ENCODE measurements around the gene SWT1. TPM values are rescaled to one million over a fixed set of nuclear protein-coding genes. Genes with fewer than 3 reads are reported as not detected.

Gene SWT1
- total and polyA plus RNA-seq, 4 experiments from 2014 or later = 5.8 to 10.6 (median 7.8) TPM

DNA sequence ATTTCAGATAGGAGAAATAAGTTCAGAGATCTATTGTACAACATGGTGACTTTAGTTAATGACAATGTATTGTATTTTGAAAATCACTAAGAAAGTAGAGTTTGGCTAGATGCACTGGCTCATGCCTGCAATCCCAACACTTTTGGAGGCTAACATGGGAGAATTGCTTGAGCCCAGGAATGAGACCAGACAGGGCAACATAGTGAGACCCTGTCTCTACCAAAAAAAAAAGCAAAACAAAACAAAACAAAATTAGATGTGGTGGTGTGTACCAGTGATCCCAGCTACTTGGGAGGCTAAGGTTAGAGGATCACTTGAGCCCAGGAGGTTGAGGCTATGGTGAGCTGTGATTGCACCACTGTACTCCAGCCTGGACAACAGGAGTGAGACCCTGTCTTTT is 132.9 kb downstream of the SWT1 start:
- Histone ChIP-seq H3K9me3 (ENCODE audit: control insufficient read depth in 1 of 2, low read length in 2 of 2) (no peaks in the 10 kb centered on the region), H3K4me3 (ENCODE audit: low read length in 2 of 2) (no peak overlapping the region), H3K27ac (ENCODE audit: low read depth, low read length) (no peak overlapping the region), H3K4me1 (ENCODE audit: insufficient read depth, low read length) (peaks cover 16% of the 10 kb centered on the region), H3K36me3 (ENCODE audit: insufficient read depth, low read length) (no peaks in the 10 kb centered on the region), H3K27me3 (ENCODE audit: insufficient read depth, low read length) (no peaks in the 10 kb centered on the region)
- Mint-ChIP-seq H3K9me3 (peaks cover 0 to 4% (median 0%) of the 10 kb centered on the region in 8 donors), H3K36me3 (peaks cover 25 to 28% of the 10 kb centered on the region in 2 donors), H3K27ac (peak overlapping the region in 3 of 7 donors; percentile 32 to 65 (median 43)), H3K4me3 (peak overlapping the region in 1 of 8 donors; percentile 12), H3K27me3 (no peaks in the 10 kb centered on the region), H3K4me1 (peaks cover 19 to 43% (median 24%) of the 10 kb centered on the region in 4 donors)
- DNase-seq = no peak
- POLR2A ChIA-PET (ENCODE audit: partially characterized antibody) = interaction anchor here (1.5 to 4.9 kb wide), 3 partner anchors 9 to 51 kb away, joined by 4 to 47 read pairs (median 27); partner anchors contain the start of gene IVNS1ABP
- intact Hi-C loops (cut with micrococcal nuclease) = no loop called here
- CTCF ChIA-PET (ENCODE audit: partially characterized antibody) = interaction anchor here (4.2 to 4.5 kb wide), 2 partner anchors 9 to 51 kb away, joined by 22 read pairs; no protein-coding TSS in a partner anchor

DNA sequence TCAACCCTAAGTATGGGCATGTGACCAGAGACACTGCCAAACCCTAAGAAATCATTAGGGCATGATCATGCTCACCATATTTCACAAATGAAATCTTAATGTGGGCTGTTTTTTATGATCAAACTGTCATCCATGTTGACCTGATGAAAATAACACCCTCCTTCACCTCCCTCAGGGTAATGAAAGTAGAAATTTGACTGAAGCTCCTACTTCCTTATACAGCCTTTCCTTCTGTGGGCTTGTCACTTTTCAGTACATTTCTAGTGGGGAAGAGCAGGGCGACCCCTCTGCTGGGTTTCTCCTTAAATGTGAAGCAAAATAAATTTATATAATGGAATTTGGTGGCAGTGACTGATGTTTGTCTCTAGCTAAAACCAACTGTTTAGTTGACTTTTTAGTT is 134.2 kb downstream of the SWT1 start:
- Histone ChIP-seq H3K36me3 (ENCODE audit: insufficient read depth, low read length) (peaks cover 1% of the 10 kb centered on the region), H3K9me3 (ENCODE audit: control insufficient read depth in 1 of 2, low read length in 2 of 2) (no peaks in the 10 kb centered on the region), H3K27me3 (ENCODE audit: insufficient read depth, low read length) (no peaks in the 10 kb centered on the region), H3K27ac (ENCODE audit: low read depth, low read length) (no peak overlapping the region), H3K4me3 (ENCODE audit: low read length in 2 of 2) (no peak overlapping the region), H3K4me1 (ENCODE audit: insufficient read depth, low read length) (peaks cover 7% of the 10 kb centered on the region)
- intact Hi-C loops (cut with micrococcal nuclease) = no loop called here
- ChIA-PET POLR2A (ENCODE audit: partially characterized antibody) (interaction anchor here (0.7 to 4.9 kb wide), 6 partner anchors 11 to 53 kb away, joined by 3 to 47 read pairs (median 4); partner anchors contain the start of gene IVNS1ABP), CTCF (ENCODE audit: partially characterized antibody) (interaction anchor here (4.2 to 4.5 kb wide), 2 partner anchors 10 to 53 kb away, joined by 22 read pairs; no protein-coding TSS in a partner anchor)
- H3K4me3 Mint-ChIP-seq = no peak overlapping the region
- no peak for DNase-seq
- peaks cover 37 to 41% of the 10 kb centered on the region in 2 donors for H3K36me3 Mint-ChIP-seq
- peak overlapping the region in 4 of 7 donors; percentile 27 to 60 (median 38) for H3K27ac Mint-ChIP-seq
- H3K9me3 Mint-ChIP-seq = peaks cover 0 to 4% (median 0%) of the 10 kb centered on the region in 8 donors
- H3K27me3 Mint-ChIP-seq = no peaks in the 10 kb centered on the region
- peaks cover 7 to 32% (median 18%) of the 10 kb centered on the region in 4 donors for H3K4me1 Mint-ChIP-seq

DNA sequence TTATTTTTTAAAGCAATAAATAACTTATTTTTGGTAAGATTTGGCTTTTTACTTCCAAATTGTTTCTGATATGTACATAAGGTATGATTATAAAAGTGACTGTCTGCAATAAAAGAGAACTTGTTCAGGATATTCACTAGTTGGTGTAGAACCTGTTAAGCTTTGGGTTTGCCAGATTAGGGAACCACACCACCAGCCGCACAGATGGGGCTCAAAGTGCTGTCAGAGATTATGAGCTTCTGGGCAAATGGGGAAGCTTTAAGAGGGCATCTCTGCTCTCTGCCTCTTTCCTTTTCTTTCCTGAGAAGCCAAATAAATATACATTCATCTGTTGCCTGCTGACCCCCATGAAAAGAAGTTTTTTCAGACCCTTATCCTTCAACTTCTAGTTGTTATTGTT is 134.7 kb downstream of the SWT1 start:
- POLR2A ChIA-PET (ENCODE audit: partially characterized antibody) = interaction anchor here (1.0 to 4.9 kb wide), 6 partner anchors 11 to 53 kb away, joined by 3 to 47 read pairs (median 4); partner anchors contain the start of gene IVNS1ABP
- Mint-ChIP-seq H3K27me3 (no peaks in the 10 kb centered on the region), H3K27ac (peak overlapping the region in 4 of 7 donors; percentile 22 to 88 (median 70)), H3K4me3 (no peak overlapping the region), H3K9me3 (peaks cover 0 to 4% (median 0%) of the 10 kb centered on the region in 8 donors), H3K36me3 (peaks cover 42% of the 10 kb centered on the region in 2 donors), H3K4me1 (peaks cover 7 to 32% (median 17%) of the 10 kb centered on the region in 4 donors)
- Histone ChIP-seq H3K4me1 (ENCODE audit: insufficient read depth, low read length) (peaks cover 7% of the 10 kb centered on the region), H3K27ac (ENCODE audit: low read depth, low read length) (no peak overlapping the region), H3K27me3 (ENCODE audit: insufficient read depth, low read length) (no peaks in the 10 kb centered on the region), H3K9me3 (ENCODE audit: control insufficient read depth in 1 of 2, low read length in 2 of 2) (no peaks in the 10 kb centered on the region), H3K36me3 (ENCODE audit: insufficient read depth, low read length) (peaks cover 6% of the 10 kb centered on the region), H3K4me3 (ENCODE audit: low read length in 2 of 2) (no peak overlapping the region)
- intact Hi-C loops (cut with micrococcal nuclease) = no loop called here
- DNase-seq = no peak
- CTCF ChIA-PET (ENCODE audit: partially characterized antibody) = interaction anchor here (0.7 to 4.5 kb wide), 5 partner anchors 10 to 253 kb away, joined by 3 to 22 read pairs (median 4); partner anchors contain the start of gene IVNS1ABP

DNA sequence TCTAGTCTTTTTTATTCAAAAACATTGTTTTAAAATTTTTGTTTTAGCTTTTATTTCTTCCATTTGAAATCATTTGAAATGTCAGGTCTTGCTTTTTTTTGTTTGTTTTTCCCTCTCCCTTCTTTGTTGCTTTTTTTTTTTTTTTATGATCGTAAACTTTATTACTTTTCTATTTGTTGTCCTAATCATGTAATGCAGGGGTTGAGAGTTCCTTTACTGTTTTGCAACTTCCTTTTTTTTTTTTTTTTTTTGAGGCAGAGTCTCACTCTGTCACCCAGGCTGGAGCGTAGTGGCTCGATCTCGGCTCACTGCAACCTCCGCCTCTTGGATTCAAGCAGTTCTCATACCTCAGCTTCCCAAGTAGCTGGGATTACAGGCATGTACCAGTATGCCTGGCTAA is 135.3 kb downstream of the SWT1 start:
- CTCF ChIA-PET (ENCODE audit: partially characterized antibody) = interaction anchor here (0.7 to 4.5 kb wide), 6 partner anchors 11 to 378 kb away, joined by 3 to 22 read pairs (median 6); partner anchors contain the start of gene IVNS1ABP
- H3K4me3 Mint-ChIP-seq = no peak overlapping the region
- peaks cover 0 to 4% (median 0%) of the 10 kb centered on the region in 8 donors for H3K9me3 Mint-ChIP-seq
- H3K36me3 ChIP-seq (ENCODE audit: insufficient read depth, low read length) = peaks cover 11% of the 10 kb centered on the region
- no peaks in the 10 kb centered on the region for H3K9me3 ChIP-seq (ENCODE audit: control insufficient read depth in 1 of 2, low read length in 2 of 2)
- H3K4me1 Mint-ChIP-seq = peaks cover 7 to 32% (median 17%) of the 10 kb centered on the region in 4 donors
- no peak for DNase-seq
- H3K27ac Mint-ChIP-seq = peak overlapping the region in 2 of 7 donors; percentile 37 to 81
- H3K36me3 Mint-ChIP-seq = peaks cover 47 to 48% of the 10 kb centered on the region in 2 donors
- intact Hi-C loops (cut with micrococcal nuclease) = no loop called here
- no peak overlapping the region for H3K27ac ChIP-seq (ENCODE audit: low read depth, low read length)
- H3K27me3 ChIP-seq (ENCODE audit: insufficient read depth, low read length) = no peaks in the 10 kb centered on the region
- H3K27me3 Mint-ChIP-seq = no peaks in the 10 kb centered on the region
- no peak overlapping the region for H3K4me3 ChIP-seq (ENCODE audit: low read length in 2 of 2)
- POLR2A ChIA-PET (ENCODE audit: partially characterized antibody) = interaction anchor here (0.6 to 4.9 kb wide), 8 partner anchors 10 to 444 kb away, joined by 3 to 47 read pairs (median 5); partner anchors contain the start of gene IVNS1ABP
- peaks cover 7% of the 10 kb centered on the region for H3K4me1 ChIP-seq (ENCODE audit: insufficient read depth, low read length)

DNA sequence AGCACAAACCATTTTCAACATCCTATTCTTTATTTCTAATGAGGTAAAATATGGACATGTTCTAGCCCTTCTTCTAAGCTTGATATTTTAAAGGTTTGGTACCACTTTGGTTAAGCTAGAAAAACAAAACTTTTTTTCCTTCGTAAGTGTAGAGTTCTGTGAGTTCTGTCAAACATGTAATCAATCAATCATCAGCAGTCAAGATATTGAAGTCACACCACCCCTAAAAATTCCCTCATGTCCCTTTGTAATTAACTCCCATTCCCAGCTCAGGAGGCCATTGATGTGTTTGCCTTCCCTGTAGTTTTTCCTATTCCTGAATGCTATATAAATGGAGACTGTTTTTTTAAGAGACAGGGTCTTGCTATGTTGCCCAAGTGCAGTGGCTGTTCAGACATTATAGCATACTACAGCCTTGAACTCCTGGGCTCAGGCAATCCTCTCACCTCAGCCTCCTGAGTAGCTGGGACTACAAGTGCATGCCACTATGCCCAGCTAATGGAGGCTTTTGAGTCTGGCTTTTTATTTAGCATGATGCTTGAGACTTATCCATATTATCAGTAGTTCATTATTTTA is 137.1 kb downstream of the SWT1 start:
- Mint-ChIP-seq H3K9me3 (peaks cover 0 to 4% (median 0%) of the 10 kb centered on the region in 8 donors), H3K27me3 (no peaks in the 10 kb centered on the region), H3K4me1 (peaks cover 7 to 30% (median 13%) of the 10 kb centered on the region in 4 donors), H3K27ac (peak overlapping the region in 6 of 7 donors; percentile 23 to 79 (median 48)), H3K4me3 (no peak overlapping the region), H3K36me3 (peaks cover 59 to 64% of the 10 kb centered on the region in 2 donors)
- no peaks in the 10 kb centered on the region for H3K27me3 ChIP-seq (ENCODE audit: insufficient read depth, low read length)
- H3K4me3 ChIP-seq (ENCODE audit: low read length in 2 of 2) = no peak overlapping the region
- H3K4me1 ChIP-seq (ENCODE audit: insufficient read depth, low read length) = peaks cover 2% of the 10 kb centered on the region
- POLR2A ChIA-PET (ENCODE audit: partially characterized antibody) = interaction anchor here (1.3 to 4.9 kb wide), 5 partner anchors 13 to 273 kb away, joined by 3 to 47 read pairs (median 6); partner anchors contain the start of gene IVNS1ABP
- CTCF ChIA-PET (ENCODE audit: partially characterized antibody) = interaction anchor here (1.1 to 4.5 kb wide), 5 partner anchors 13 to 387 kb away, joined by 3 to 22 read pairs (median 7); no protein-coding TSS in a partner anchor
- H3K27ac ChIP-seq (ENCODE audit: low read depth, low read length) = no peak overlapping the region
- DNase-seq = no peak
- no peaks in the 10 kb centered on the region for H3K9me3 ChIP-seq (ENCODE audit: control insufficient read depth in 1 of 2, low read length in 2 of 2)
- H3K36me3 ChIP-seq (ENCODE audit: insufficient read depth, low read length) = peaks cover 29% of the 10 kb centered on the region
- intact Hi-C loops (cut with micrococcal nuclease) = no loop called here

DNA sequence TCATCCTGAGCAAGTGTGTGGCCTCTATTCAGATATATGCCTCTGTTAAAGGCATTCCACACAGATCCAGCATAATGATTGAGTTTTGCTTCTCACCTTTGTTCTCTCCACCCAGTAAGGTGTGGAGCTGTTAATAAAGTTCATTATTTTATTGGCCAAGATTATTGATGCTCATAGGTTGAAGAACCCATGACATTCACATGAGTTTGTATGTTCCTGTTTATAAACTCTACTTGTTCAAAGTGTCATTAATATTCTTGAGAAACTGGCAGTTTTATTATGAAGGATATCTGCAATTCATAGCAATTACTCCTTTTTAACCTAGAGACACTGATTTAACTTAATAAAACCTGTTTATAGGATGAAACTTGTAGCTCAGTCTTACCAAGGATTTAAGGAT is 138.1 kb downstream of the SWT1 start:
- Histone ChIP-seq H3K27me3 (ENCODE audit: insufficient read depth, low read length) (no peaks in the 10 kb centered on the region), H3K36me3 (ENCODE audit: insufficient read depth, low read length) (peaks cover 38% of the 10 kb centered on the region), H3K27ac (ENCODE audit: low read depth, low read length) (no peak overlapping the region), H3K4me3 (ENCODE audit: low read length in 2 of 2) (no peak overlapping the region), H3K4me1 (ENCODE audit: insufficient read depth, low read length) (no peaks in the 10 kb centered on the region), H3K9me3 (ENCODE audit: control insufficient read depth in 1 of 2, low read length in 2 of 2) (no peaks in the 10 kb centered on the region)
- intact Hi-C loops (cut with micrococcal nuclease) = no loop called here
- Mint-ChIP-seq H3K27me3 (no peaks in the 10 kb centered on the region), H3K4me3 (no peak overlapping the region), H3K4me1 (peaks cover 7 to 24% (median 12%) of the 10 kb centered on the region in 4 donors), H3K36me3 (peaks cover 58 to 67% of the 10 kb centered on the region in 2 donors), H3K9me3 (no peaks in the 10 kb centered on the region), H3K27ac (peak overlapping the region in 3 of 7 donors; percentile 15 to 82 (median 66))
- ChIA-PET CTCF (ENCODE audit: partially characterized antibody) (interaction anchor here (0.9 to 2.6 kb wide), 4 partner anchors 14 to 385 kb away, joined by 3 to 9 read pairs (median 4); no protein-coding TSS in a partner anchor), POLR2A (ENCODE audit: partially characterized antibody) (interaction anchor here (0.7 to 2.9 kb wide), 3 partner anchors 14 to 49 kb away, joined by 4 to 15 read pairs (median 5); partner anchors contain the start of gene IVNS1ABP)
- no peak for DNase-seq
